BLaER1 treated with 17β-estradiol and CSF1 and Interleukin-3, amounts not matched to agents 10 nM and 100 nM (cell line): Measurements from ENCODE around the gene FBXO36.

Source experiments
- H3K27ac ChIP-seq, 11 experiments: shearing (Covaris generic); formaldehyde crosslinking; 2 replicates each; pipeline ENCODE4 v1.8.1; 2022
- H3K27me3 ChIP-seq, 11 experiments: shearing (Covaris generic); formaldehyde crosslinking; 2 replicates each; pipeline ENCODE4 v1.8.1; 2022
- H3K36me3 ChIP-seq, 11 experiments: shearing (Covaris generic); formaldehyde crosslinking; 2 replicates each; pipeline ENCODE4 v1.8.1; 2022
- H3K4me1 ChIP-seq, 10 experiments: shearing (Covaris generic); formaldehyde crosslinking; 2 replicates each; pipeline ENCODE4 v1.8.1; 2022
- H3K4me2 ChIP-seq, 11 experiments: shearing (Covaris generic); formaldehyde crosslinking; 2 replicates each; pipeline ENCODE4 v1.8.1; 2022
- H3K4me3 ChIP-seq, 10 experiments: shearing (Covaris generic); formaldehyde crosslinking; 2 replicates each; pipeline ENCODE4 v1.8.1; 2022
- H3K9ac ChIP-seq, 11 experiments: shearing (Covaris generic); formaldehyde crosslinking; 2 replicates each; pipeline ENCODE4 v1.8.1; 2022
- H3K9me3 ChIP-seq, 11 experiments: shearing (Covaris generic); formaldehyde crosslinking; replicated peaks in 1 of 11; 2 replicates each; pipeline ENCODE4 v1.8.1; 2022
- H4K20me1 ChIP-seq, 11 experiments: shearing (Covaris generic); formaldehyde crosslinking; 2 replicates each; pipeline ENCODE4 v1.8.1; 2022
- Cebpa-rat ChIP-seq, 11 experiments: shearing (Covaris generic); IDR thresholded peaks; 2 replicates each; pipeline ENCODE4 v1.8.1; 2022

FBXO36 gene

GRCh38 chr2:230007931-230008707 is 85.8 kb downstream of the FBXO36 start:
- Histone ChIP-seq H3K27me3 (no peaks in the 10 kb centered on the region), H3K9me3 (no peaks in the 10 kb centered on the region), H3K9ac (no peak overlapping the region), H3K36me3 (no peaks in the 10 kb centered on the region), H3K4me3 (no peak overlapping the region), H3K4me1 (no peaks in the 10 kb centered on the region), H4K20me1 (no peaks in the 10 kb centered on the region), H3K27ac (no peak overlapping the region), H3K4me2 (peak overlapping the region in 1 of 11 experiments; percentile 8; a peak in 1 of 22 replicates)
- TF ChIP-seq Cebpa-rat (IDR thresholded peaks at IDR 0.05) = no peak

DNA sequence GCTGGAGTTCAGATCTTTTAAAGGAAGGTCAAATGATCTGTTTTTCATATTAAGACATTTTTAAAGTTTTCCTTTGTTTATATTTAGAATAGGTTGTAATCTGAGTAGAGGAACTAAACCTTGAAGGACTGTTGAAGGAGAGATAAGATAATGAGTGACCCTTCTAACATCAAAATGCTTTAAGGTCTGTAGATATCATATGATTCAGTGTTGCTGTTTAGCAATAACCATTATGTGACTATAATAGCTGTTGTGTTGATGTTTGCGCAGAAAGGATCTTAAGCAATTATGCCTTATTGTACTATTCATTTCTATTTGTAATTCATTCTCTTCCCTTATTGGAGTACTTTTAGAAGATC is 86.4 kb downstream of the FBXO36 start:
- no peaks in the 10 kb centered on the region for H3K4me1 ChIP-seq
- no peak overlapping the region; a peak in 1 of 22 replicates for H3K4me2 ChIP-seq
- no peak overlapping the region for H3K9ac ChIP-seq
- H3K36me3 ChIP-seq = no peaks in the 10 kb centered on the region
- no peak overlapping the region for H3K27ac ChIP-seq
- H3K4me3 ChIP-seq = no peak overlapping the region
- no peaks in the 10 kb centered on the region for H3K9me3 ChIP-seq
- H3K27me3 ChIP-seq = no peaks in the 10 kb centered on the region
- no peaks in the 10 kb centered on the region for H4K20me1 ChIP-seq
- TF ChIP-seq Cebpa-rat (IDR thresholded peaks at IDR 0.05) = no peak

DNA sequence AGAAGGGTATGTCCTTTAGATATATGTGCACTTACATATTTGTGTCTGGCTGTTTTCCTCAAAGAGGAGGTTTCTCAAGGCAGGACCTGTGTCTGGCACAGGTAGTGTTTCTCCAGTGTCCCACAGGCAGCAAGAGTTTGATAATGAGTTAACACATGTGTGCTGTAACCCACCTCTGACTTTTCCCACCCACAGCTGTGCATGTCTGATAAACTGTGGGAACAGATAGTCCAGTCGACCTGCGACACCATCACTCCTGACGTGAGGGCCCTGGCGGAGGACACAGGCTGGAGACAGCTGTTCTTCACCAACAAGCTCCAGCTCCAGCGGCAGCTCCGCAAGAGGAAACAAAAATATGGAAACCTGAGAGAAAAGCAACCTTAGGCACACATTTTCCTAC is 88.2 kb downstream of the FBXO36 start:
- no peak overlapping the region for H3K9ac ChIP-seq

GRCh38 chr2:230011617-230012016 is 89.3 kb downstream of the FBXO36 start:
- Histone ChIP-seq H3K27me3 (no peaks in the 10 kb centered on the region), H3K9ac (no peak overlapping the region), H3K36me3 (no peaks in the 10 kb centered on the region), H3K27ac (no peak overlapping the region), H3K4me1 (no peaks in the 10 kb centered on the region), H3K4me2 (no peak overlapping the region), H3K4me3 (no peak overlapping the region), H4K20me1 (no peaks in the 10 kb centered on the region), H3K9me3 (0 out of 22 replicates have a peak, but pooled peaks cover 0 to 6% (median 0%) of the 10 kb centered on the region in 11 experiments)
- no peak for TF ChIP-seq Cebpa-rat (IDR thresholded peaks at IDR 0.05)

More for the DNA sequence above, 88.2 kb downstream of the FBXO36 start:
- Histone ChIP-seq H3K4me2 (no peak overlapping the region), H3K4me3 (no peak overlapping the region), H3K27me3 (no peaks in the 10 kb centered on the region), H4K20me1 (no peaks in the 10 kb centered on the region), H3K27ac (no peak overlapping the region), H3K9me3 (no peaks in the 10 kb centered on the region), H3K36me3 (no peaks in the 10 kb centered on the region), H3K4me1 (no peaks in the 10 kb centered on the region)
- TF ChIP-seq Cebpa-rat (IDR thresholded peaks at IDR 0.05) = no peak

- H3K27ac ChIP-seq = no peak overlapping the region
- no peak for TF ChIP-seq Cebpa-rat (IDR thresholded peaks at IDR 0.05)
- H3K4me3 ChIP-seq = no peak overlapping the region
- no peaks in the 10 kb centered on the region for H3K27me3 ChIP-seq
- H3K36me3 ChIP-seq = no peaks in the 10 kb centered on the region
- no peak overlapping the region for H3K9ac ChIP-seq
- no peaks in the 10 kb centered on the region for H3K4me1 ChIP-seq
- no peaks in the 10 kb centered on the region for H4K20me1 ChIP-seq
- no peak overlapping the region for H3K4me2 ChIP-seq
- 0 out of 22 replicates have a peak, but pooled peaks cover 0 to 6% (median 0%) of the 10 kb centered on the region in 11 experiments for H3K9me3 ChIP-seq
Measured at GRCh38 chr2:230012267-230012884, 90.1 kb downstream of the FBXO36 start.

DNA sequence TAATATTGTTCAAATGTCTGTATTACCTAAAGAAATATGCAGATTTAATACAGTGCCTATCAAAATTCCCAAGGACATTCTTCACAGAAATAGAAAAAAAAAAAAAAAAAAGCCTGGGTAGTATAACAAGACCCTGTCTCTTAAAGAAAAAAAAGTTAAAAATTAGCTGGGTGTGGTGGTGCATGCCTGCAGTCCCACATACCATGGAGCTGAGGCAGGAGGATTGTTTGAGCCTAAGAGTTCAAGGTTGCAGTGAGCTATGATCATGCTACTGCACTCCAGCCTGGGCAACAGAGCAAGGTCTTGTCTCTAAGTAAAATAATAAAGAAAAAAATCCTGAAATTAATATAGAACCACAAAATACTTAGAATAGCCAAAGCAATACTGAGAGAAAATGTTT is 94.5 kb downstream of the FBXO36 start:
- no peaks in the 10 kb centered on the region for H3K36me3 ChIP-seq
- H4K20me1 ChIP-seq = no peaks in the 10 kb centered on the region
- no peak overlapping the region for H3K4me2 ChIP-seq
- H3K9me3 ChIP-seq = 0 out of 22 replicates have a peak, but pooled peaks cover 0 to 6% (median 0%) of the 10 kb centered on the region in 11 experiments
- no peaks in the 10 kb centered on the region; a peak in 1 of 20 replicates for H3K4me1 ChIP-seq
- no peaks in the 10 kb centered on the region for H3K27me3 ChIP-seq
- H3K9ac ChIP-seq = no peak overlapping the region
- H3K27ac ChIP-seq = no peak overlapping the region
- no peak overlapping the region for H3K4me3 ChIP-seq
- no peak for TF ChIP-seq Cebpa-rat (IDR thresholded peaks at IDR 0.05)

DNA sequence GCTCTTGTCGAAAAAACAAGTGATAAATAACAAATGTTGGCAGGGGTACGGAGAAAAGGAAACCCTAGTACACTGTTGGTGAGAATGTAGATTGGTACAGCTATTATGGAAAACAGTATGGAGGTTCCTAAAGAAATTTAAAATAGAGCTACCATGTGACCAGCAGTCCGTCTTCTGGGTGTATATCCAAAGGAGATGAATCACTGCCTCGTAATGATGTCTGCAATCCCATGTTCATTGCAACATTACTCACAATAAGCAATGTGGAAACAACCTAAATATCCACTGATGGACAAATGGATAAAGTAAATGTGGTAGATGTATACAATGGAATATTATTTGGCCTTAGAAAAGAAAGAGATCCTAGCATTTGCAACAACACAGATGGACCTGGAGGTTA is 95.8 kb downstream of the FBXO36 start:
- Histone ChIP-seq H3K4me3 (no peak overlapping the region), H3K36me3 (no peaks in the 10 kb centered on the region), H3K4me1 (no peaks in the 10 kb centered on the region; a peak in 1 of 20 replicates), H3K9me3 (0 out of 22 replicates have a peak, but pooled peaks cover 0 to 6% (median 0%) of the 10 kb centered on the region in 11 experiments), H3K9ac (no peak overlapping the region), H4K20me1 (no peaks in the 10 kb centered on the region), H3K27me3 (no peaks in the 10 kb centered on the region), H3K4me2 (no peak overlapping the region), H3K27ac (no peak overlapping the region)
- no peak for TF ChIP-seq Cebpa-rat (IDR thresholded peaks at IDR 0.05)

GRCh38 chr2:230019742-230020141 is 97.4 kb downstream of the FBXO36 start:
- Histone ChIP-seq H3K4me3 (no peak overlapping the region), H3K27ac (no peak overlapping the region), H3K27me3 (no peaks in the 10 kb centered on the region), H3K36me3 (no peaks in the 10 kb centered on the region), H3K9ac (no peak overlapping the region), H3K4me2 (no peak overlapping the region), H3K9me3 (0 out of 22 replicates have a peak, but pooled peaks cover 0 to 6% (median 0%) of the 10 kb centered on the region in 11 experiments), H4K20me1 (no peaks in the 10 kb centered on the region), H3K4me1 (no peaks in the 10 kb centered on the region; a peak in 1 of 20 replicates)
- no peak for TF ChIP-seq Cebpa-rat (IDR thresholded peaks at IDR 0.05)

DNA sequence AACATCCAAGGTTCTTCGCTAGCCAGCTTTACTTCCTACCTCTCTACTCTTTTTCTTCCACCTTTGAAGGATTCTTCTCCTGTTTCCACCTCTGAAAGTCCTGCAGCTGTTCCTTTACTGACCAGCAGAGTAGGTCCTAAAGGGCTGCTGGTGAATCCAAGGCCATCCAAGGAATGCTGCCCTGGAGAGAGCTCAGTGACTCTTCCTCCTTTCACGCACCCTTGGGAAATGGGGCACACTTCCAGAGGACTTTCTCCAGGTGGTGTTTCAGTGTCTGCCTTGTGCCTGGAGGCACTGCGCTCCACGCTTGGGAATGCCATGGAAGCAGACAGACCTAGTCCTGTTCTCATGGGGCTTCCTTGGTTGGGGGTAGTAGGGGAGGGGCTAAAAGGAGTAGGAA is 101.0 kb downstream of the FBXO36 start:
- Histone ChIP-seq H4K20me1 (no peaks in the 10 kb centered on the region), H3K36me3 (no peaks in the 10 kb centered on the region), H3K4me2 (no peak overlapping the region), H3K27me3 (no peaks in the 10 kb centered on the region), H3K9ac (no peak overlapping the region), H3K4me3 (no peak overlapping the region), H3K27ac (no peak overlapping the region), H3K9me3 (no peaks in the 10 kb centered on the region), H3K4me1 (no peaks in the 10 kb centered on the region; a peak in 1 of 20 replicates)
- TF ChIP-seq Cebpa-rat (IDR thresholded peaks at IDR 0.05) = no peak
